ENCODE results near the gene VSTM2L.

GRCh38 chr20:37913567-37914366 lies 10.8 kb downstream of the VSTM2L start:
- no peak for TF ChIP-seq POLR2AphosphoS5 (IDR thresholded peaks at IDR 0.05; ENCODE audit: borderline replicate concordance, low read depth, low read length)
- no peak for TF ChIP-seq EZH2 (IDR thresholded peaks at IDR 0.05)
- TF ChIP-seq FOXP2 (optimal IDR thresholded peaks at IDR 0.05; ENCODE audit: control extremely low read depth, extremely low read length, insufficient read depth) = no peak

All from SK-N-MC (cell line).